ENCODE results near the gene ZNF593.

Gene ZNF593

DNA sequence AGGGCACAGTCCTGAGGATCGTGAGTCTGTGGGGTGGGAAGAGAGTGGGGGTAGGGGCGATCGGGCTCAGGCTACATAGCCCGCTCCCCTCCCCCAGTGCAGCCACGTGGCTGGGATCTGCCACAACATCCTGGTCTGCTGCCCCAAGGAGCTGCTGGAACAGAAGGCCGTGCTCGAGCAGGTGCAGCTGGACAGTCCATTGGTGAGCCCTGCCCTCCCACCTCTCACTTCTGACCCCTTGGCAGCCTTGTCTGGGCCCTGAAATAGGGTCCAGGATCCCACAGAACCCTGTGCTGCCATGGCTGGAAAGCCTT is 12.6 kb downstream of the ZNF593 start:
- Histone ChIP-seq H3K36me3 (replicated peaks) (no peaks in the 10 kb centered on the region), H3K27me3 (replicated peaks) (no peaks in the 10 kb centered on the region), H3K4me3 (ENCODE audit: low read depth, low read length) (no peak overlapping the region), H3K27ac (no peak overlapping the region)
- TF ChIP-seq, protein P1, sequence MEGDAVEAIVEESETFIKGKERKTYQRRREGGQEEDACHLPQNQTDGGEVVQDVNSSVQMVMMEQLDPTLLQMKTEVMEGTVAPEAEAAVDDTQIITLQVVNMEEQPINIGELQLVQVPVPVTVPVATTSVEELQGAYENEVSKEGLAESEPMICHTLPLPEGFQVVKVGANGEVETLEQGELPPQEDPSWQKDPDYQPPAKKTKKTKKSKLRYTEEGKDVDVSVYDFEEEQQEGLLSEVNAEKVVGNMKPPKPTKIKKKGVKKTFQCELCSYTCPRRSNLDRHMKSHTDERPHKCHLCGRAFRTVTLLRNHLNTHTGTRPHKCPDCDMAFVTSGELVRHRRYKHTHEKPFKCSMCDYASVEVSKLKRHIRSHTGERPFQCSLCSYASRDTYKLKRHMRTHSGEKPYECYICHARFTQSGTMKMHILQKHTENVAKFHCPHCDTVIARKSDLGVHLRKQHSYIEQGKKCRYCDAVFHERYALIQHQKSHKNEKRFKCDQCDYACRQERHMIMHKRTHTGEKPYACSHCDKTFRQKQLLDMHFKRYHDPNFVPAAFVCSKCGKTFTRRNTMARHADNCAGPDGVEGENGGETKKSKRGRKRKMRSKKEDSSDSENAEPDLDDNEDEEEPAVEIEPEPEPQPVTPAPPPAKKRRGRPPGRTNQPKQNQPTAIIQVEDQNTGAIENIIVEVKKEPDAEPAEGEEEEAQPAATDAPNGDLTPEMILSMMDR (IDR thresholded peaks at IDR 0.05; ENCODE audit: low read depth, low read length, missing control alignments) = no peak
- in situ Hi-C loops (cut with HindIII; ENCODE audit: low pct_ligation_motif_present, low sequenced_read_pairs) = no loop called here
- no peak for DNase-seq

DNA sequence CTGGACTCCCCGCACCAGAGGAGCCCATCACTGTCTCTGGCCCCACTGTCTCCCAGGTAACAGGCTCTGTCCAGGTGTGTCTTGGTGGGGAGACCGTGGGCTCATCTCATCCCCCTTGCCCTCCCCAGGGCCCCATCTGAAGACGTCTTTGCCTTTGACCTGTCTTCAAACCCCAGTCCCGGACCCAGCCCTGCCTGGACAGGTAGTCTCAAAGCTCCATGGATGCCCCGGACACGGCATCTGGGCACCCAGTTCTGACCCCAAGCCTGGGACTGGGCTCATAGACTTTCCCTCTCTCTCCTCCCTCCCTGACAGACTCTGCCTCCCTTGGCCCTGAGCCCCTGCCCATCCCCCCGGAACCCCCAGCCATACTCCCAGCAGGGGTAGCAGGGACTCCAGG is 14.4 kb downstream of the ZNF593 start:
- H3K4me3 ChIP-seq (ENCODE audit: low read depth, low read length) = no peak overlapping the region
- no peak for DNase-seq
- H3K27me3 ChIP-seq (replicated peaks) = no peaks in the 10 kb centered on the region
- no peaks in the 10 kb centered on the region for H3K36me3 ChIP-seq (replicated peaks)
- in situ Hi-C loops (cut with HindIII; ENCODE audit: low pct_ligation_motif_present, low sequenced_read_pairs) = no loop called here
- TF ChIP-seq, protein P1 (IDR thresholded peaks at IDR 0.05; ENCODE audit: low read depth, low read length, missing control alignments) = no peak
- no peak overlapping the region for H3K27ac ChIP-seq

DNA sequence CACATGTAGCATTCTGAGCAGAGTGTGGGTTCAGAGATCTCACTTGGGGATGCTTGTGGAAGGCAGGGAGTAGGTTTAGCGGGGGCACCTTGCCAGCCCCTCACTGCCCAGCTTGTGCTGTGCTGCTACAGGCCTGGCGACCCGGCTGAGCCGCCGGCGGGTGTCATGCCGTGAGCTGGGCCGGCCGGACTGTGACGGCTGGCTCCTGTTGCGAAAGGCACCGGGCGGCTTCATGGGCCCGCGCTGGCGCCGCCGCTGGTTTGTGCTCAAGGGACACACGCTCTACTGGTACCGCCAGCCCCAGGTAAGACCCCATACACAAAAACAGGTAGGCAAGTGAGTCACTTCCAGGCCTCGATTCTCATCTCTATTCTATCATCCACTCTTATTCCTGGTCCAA is 15.2 kb downstream of the ZNF593 start:
- no peak overlapping the region for H3K27ac ChIP-seq
- TF ChIP-seq, protein P1 (IDR thresholded peaks at IDR 0.05; ENCODE audit: low read depth, low read length, missing control alignments) = no peak
- in situ Hi-C loops (cut with HindIII; ENCODE audit: low pct_ligation_motif_present, low sequenced_read_pairs) = no loop called here
- H3K27me3 ChIP-seq (replicated peaks) = no peaks in the 10 kb centered on the region
- no peak for DNase-seq
- no peak overlapping the region for H3K4me3 ChIP-seq (ENCODE audit: low read depth, low read length)
- H3K36me3 ChIP-seq (replicated peaks) = no peaks in the 10 kb centered on the region

DNA sequence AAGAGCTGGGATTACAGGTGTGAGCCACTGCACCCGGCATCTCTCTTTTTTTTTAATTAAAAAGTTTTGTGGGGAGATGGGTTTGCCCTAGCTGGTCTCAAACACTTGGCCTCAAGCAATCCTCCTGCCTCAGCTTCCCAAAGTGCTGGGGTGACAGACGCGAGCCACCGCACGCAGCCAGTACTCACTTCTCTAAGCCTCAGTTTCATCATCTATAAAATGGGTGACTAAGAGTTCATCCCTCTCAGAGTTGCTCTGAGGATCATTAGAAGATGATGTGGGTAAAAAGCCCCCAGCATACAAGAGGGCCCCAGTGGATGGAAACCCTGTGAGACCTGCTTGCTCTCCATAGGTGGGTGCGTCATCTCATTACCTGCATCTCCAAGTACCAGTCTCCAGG is 18.2 kb downstream of the ZNF593 start:
- no peak for DNase-seq
- Histone ChIP-seq H3K36me3 (replicated peaks) (no peaks in the 10 kb centered on the region), H3K27me3 (replicated peaks) (no peaks in the 10 kb centered on the region), H3K4me3 (ENCODE audit: low read depth, low read length) (no peak overlapping the region), H3K27ac (no peak overlapping the region)
- in situ Hi-C loops (cut with HindIII; ENCODE audit: low pct_ligation_motif_present, low sequenced_read_pairs) = no loop called here
- TF ChIP-seq, protein P1 (IDR thresholded peaks at IDR 0.05; ENCODE audit: low read depth, low read length, missing control alignments) = no peak

DNA sequence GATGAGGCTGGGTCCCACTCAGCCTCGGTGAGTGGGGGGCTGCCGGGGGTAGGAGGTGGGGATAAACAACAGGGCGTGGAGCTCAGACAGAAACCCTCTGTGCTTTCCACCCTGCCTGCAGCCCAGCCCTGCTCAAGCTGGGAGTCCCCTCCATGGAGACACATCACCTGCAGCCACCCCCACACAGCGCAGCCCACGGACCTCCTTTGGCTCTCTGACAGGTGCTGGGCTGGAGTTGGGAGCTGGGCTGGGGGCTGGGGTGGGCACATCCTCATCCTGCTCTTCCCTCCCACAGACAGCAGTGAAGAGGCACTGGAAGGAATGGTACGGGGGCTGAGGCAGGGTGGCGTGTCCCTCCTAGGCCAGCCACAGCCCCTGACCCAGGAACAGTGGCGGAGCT is 18.8 kb downstream of the ZNF593 start:
- in situ Hi-C loops (cut with HindIII; ENCODE audit: low pct_ligation_motif_present, low sequenced_read_pairs) = no loop called here
- no peak overlapping the region for H3K4me3 ChIP-seq (ENCODE audit: low read depth, low read length)
- TF ChIP-seq, protein P1 (IDR thresholded peaks at IDR 0.05; ENCODE audit: low read depth, low read length, missing control alignments) = no peak
- no peaks in the 10 kb centered on the region for H3K36me3 ChIP-seq (replicated peaks)
- no peaks in the 10 kb centered on the region for H3K27me3 ChIP-seq (replicated peaks)
- DNase-seq = no peak
- H3K27ac ChIP-seq = no peak overlapping the region

DNA sequence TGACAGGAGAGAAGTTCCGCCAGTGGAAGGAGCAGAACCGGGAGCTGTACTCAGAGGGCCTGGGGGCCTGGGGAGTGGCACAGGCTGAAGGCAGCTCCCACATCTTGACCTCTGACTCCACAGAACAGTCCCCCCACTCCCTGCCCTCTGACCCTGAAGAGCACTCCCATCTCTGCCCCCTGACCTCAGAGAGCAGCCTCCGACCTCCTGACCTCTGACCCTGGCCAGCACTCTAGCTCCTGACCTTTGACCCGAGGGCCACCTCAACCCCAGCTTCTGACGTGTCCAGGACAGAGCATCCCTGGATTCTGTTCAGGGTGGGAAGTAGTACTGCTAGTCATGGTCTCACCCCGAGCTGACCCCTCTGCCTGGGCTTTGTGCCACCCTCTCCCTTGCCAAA is 19.6 kb downstream of the ZNF593 start:
- TF ChIP-seq, protein P1 (IDR thresholded peaks at IDR 0.05; ENCODE audit: low read depth, low read length, missing control alignments) = no peak
- Histone ChIP-seq H3K27me3 (replicated peaks) (no peaks in the 10 kb centered on the region), H3K36me3 (replicated peaks) (no peaks in the 10 kb centered on the region), H3K27ac (no peak overlapping the region), H3K4me3 (ENCODE audit: low read depth, low read length) (no peak overlapping the region)
- in situ Hi-C loops (cut with HindIII; ENCODE audit: low pct_ligation_motif_present, low sequenced_read_pairs) = no loop called here
- no peak for DNase-seq

Measured in brain microvascular endothelial cell (primary cell).